ENCODE data around the gene STEAP1.
"Not testable (repeated sequence)": the region's sequence is repeated elsewhere in the genome, so short reads cannot be mapped to it uniquely, and the experiment has no call there.

STEAP1 gene

GRCh38 chr7:90153943-90154771 lies at the start of gene STEAP1:
STEAP1 (plus strand) TSS chr7:90154469; CDS start chr7:90159789, 5,320 bp downstream.
- in situ Hi-C loops (cut with HindIII; ENCODE audit: low sequenced_read_pairs): not testable (repeated sequence)
- DNase-seq (ENCODE audit: low read depth, low spot score): peak; percentile 93
- peak within 1 kb of the TSS; percentile 53 for H3K4me3 ChIP-seq (ENCODE audit: low read depth, low read length)
- TF ChIP-seq CTCF (IDR thresholded peaks at IDR 0.05; ENCODE audit: low read depth, low read length): peak; percentile 79

GRCh38 chr7:90114972-90115371 lies 39.3 kb upstream of the STEAP1 start:
- H3K4me3 ChIP-seq (ENCODE audit: low read depth, low read length); in situ Hi-C loops (cut with HindIII; ENCODE audit: low sequenced_read_pairs); DNase-seq (ENCODE audit: low read depth, low spot score): not testable (repeated sequence)

- DNase-seq (ENCODE audit: low read depth, low spot score): peak; percentile 22
- in situ Hi-C loops (cut with HindIII; ENCODE audit: low sequenced_read_pairs): not testable (repeated sequence)
- H3K4me3 ChIP-seq (ENCODE audit: low read depth, low read length): peak overlapping the region; percentile 30
Observed at GRCh38 chr7:90118551-90119177, 35.6 kb upstream of the STEAP1 start.

GRCh38 chr7:90119178-90119971 lies 34.9 kb upstream of the STEAP1 start:
- DNase-seq (ENCODE audit: low read depth, low spot score): peak; percentile 2
- no peak for TF ChIP-seq CTCF (IDR thresholded peaks at IDR 0.05; ENCODE audit: low read depth, low read length)
- in situ Hi-C loops (cut with HindIII; ENCODE audit: low sequenced_read_pairs): no loop called here
- peak overlapping the region; percentile 30 for H3K4me3 ChIP-seq (ENCODE audit: low read depth, low read length)

- H3K4me3 ChIP-seq (ENCODE audit: low read depth, low read length); DNase-seq (ENCODE audit: low read depth, low spot score); in situ Hi-C loops (cut with HindIII; ENCODE audit: low sequenced_read_pairs): not testable (repeated sequence)
Observed at GRCh38 chr7:90120205-90120604, 34.1 kb upstream of the STEAP1 start.

- DNase-seq (ENCODE audit: low read depth, low spot score); H3K4me3 ChIP-seq (ENCODE audit: low read depth, low read length); in situ Hi-C loops (cut with HindIII; ENCODE audit: low sequenced_read_pairs): not testable (repeated sequence)
Observed at GRCh38 chr7:90131746-90132145, 22.5 kb upstream of the STEAP1 start.

GRCh38 chr7:90147079-90147960 lies 6.9 kb upstream of the STEAP1 start:
- H3K4me3 ChIP-seq (ENCODE audit: low read depth, low read length); DNase-seq (ENCODE audit: low read depth, low spot score); in situ Hi-C loops (cut with HindIII; ENCODE audit: low sequenced_read_pairs): not testable (repeated sequence)

- peak; percentile 54 for TF ChIP-seq CTCF (IDR thresholded peaks at IDR 0.05; ENCODE audit: low read depth, low read length)
Observed at GRCh38 chr7:90149428-90149827, 4.8 kb upstream of the STEAP1 start.

GRCh38 chr7:90151884-90152283 lies 2.4 kb upstream of the STEAP1 start:
- in situ Hi-C loops (cut with HindIII; ENCODE audit: low sequenced_read_pairs): not testable (repeated sequence)

More at GRCh38 chr7:90149428-90149827, 4.8 kb upstream of the STEAP1 start:
- DNase-seq (ENCODE audit: low read depth, low spot score); in situ Hi-C loops (cut with HindIII; ENCODE audit: low sequenced_read_pairs); H3K4me3 ChIP-seq (ENCODE audit: low read depth, low read length): not testable (repeated sequence)

More at GRCh38 chr7:90151884-90152283, 2.4 kb upstream of the STEAP1 start:
- not testable (repeated sequence) for H3K4me3 ChIP-seq (ENCODE audit: low read depth, low read length); DNase-seq (ENCODE audit: low read depth, low spot score)
